K562 (cell line): ENCODE results near the gene NDUFB10. TPM values are rescaled to one million over a fixed set of nuclear protein-coding genes. Genes with fewer than 3 reads are reported as not detected.

Source experiments
- ATAC-seq: fragments of 200-7000 bp; cut with Tn5 transposase; 3 replicates; pipeline ENCODE4 v1.9.1; 2020; ENCODE audit warnings: moderate library complexity
- BruUV-seq: library from RNA; stranded (reverse); fragments of 400-500 nt; replicated peaks from 2 replicates; lab custom pipeline; 2021; lab: Mats Ljungman, UMichigan
- CTCF ChIA-PET: fragments of 300-600 bp; formaldehyde crosslinking; extraction: SDS; loops from one replicate; lab custom pipeline; 2021; ENCODE audit warnings: low intra/inter-chr PET ratio; lab: Yijun Ruan, JAX
- POLR2A ChIA-PET: fragments of 300-600, 350-650 bp; sonication (Branson Sonifier 250); formaldehyde crosslinking; extraction: SDS; loops from one replicate; lab custom pipeline; 2021; ENCODE audit warnings: antibody characterized with exemption, inconsistent platforms; lab: Yijun Ruan, JAX
- DNase-seq, 4 experiments: peaks; one replicate each; pipeline versions ENCODE4 v3.0.0 to v3.0.0-alpha.2; 2011 to 2018; ENCODE audit warnings: low spot score in 3 of 4, mixed read lengths in 3 of 4; ENCODE audit errors: extremely low read depth in 1 of 4
- FAIRE-seq: peaks from 2 replicates; lab custom pipeline; 2011; peaks lifted over from hg19 to GRCh38; lab: Jason Lieb, UNC
- H2AFZ ChIP-seq: 2 replicates; pipeline ENCODE4 v1.6.0; 2011; ENCODE audit warnings: low read depth, low read length, control low read depth, inconsistent platforms
- H3K27ac ChIP-seq: fragments of 200-600 bp; 3 replicates; pipeline ENCODE4 v1.8.0; 2011; ENCODE audit warnings: low read depth, mild to moderate bottlenecking, control low read depth, inconsistent platforms, low read length, moderate library complexity, mixed read lengths; ENCODE audit errors: extremely low read depth
- H3K27me3 ChIP-seq, 2 experiments: fragments of 300-600 bp in 1 of 2; 2 replicates in 1 of 2; 3 replicates in 1 of 2; pipeline versions ENCODE4 v1.6.0 to v1.8.0; 2011; ENCODE audit warnings: inconsistent platforms in 2 of 2, low read length in 2 of 2, mild to moderate bottlenecking in 1 of 2, mixed read lengths in 1 of 2, moderate library complexity in 1 of 2; ENCODE audit not compliant: control insufficient read depth in 2 of 2, insufficient read depth in 2 of 2
- H3K36me3 ChIP-seq: fragments of 300-600 bp; 3 replicates; pipeline ENCODE4 v1.8.0; 2011; ENCODE audit warnings: mild to moderate bottlenecking, low read length, inconsistent platforms; ENCODE audit not compliant: control insufficient read depth, insufficient read depth
- H3K4me1 ChIP-seq, 2 experiments: fragments of 200-600 bp in 1 of 2; replicated peaks in 1 of 2; 2 replicates in 1 of 2; 3 replicates in 1 of 2; pipeline versions ENCODE4 v1.5.1 to v1.8.0; 2011; ENCODE audit warnings: inconsistent platforms in 2 of 2, low read length in 2 of 2, mild to moderate bottlenecking in 1 of 2, mixed read lengths in 1 of 2, moderate library complexity in 1 of 2; ENCODE audit not compliant: control insufficient read depth in 2 of 2, insufficient read depth in 2 of 2
- H3K4me2 ChIP-seq: 2 replicates; pipeline ENCODE4 v1.6.1; 2011; ENCODE audit warnings: low read length, control low read depth, inconsistent platforms, mixed read lengths; ENCODE audit not compliant: insufficient read depth
- H3K4me3 ChIP-seq: fragments of 200-600 bp; sonication (generic), shearing (Covaris generic); 2 replicates; pipeline ENCODE4 v1.5.1; 2016; ENCODE audit warnings: control low read depth, inconsistent platforms
- H3K79me2 ChIP-seq: fragments of 200-600 bp; 3 replicates; pipeline ENCODE4 v1.8.0; 2011; ENCODE audit warnings: low read length, inconsistent platforms; ENCODE audit not compliant: control insufficient read depth, insufficient read depth
- H3K9ac ChIP-seq, 2 experiments: 2 replicates each; pipeline versions ENCODE4 v1.6.0 to v1.6.1; 2011; ENCODE audit warnings: low read depth in 2 of 2, low read length in 2 of 2, control low read depth in 1 of 2, inconsistent platforms in 1 of 2, mild to moderate bottlenecking in 1 of 2, mixed read lengths in 1 of 2; ENCODE audit not compliant: insufficient read depth in 1 of 2
- H3K9me1 ChIP-seq: one replicate; pipeline ENCODE4 v1.6.0; 2011; ENCODE audit warnings: inconsistent platforms, mild to moderate bottlenecking, low read length, moderate library complexity; ENCODE audit not compliant: control insufficient read depth, insufficient read depth
- H3K9me3 ChIP-seq: replicated peaks from 2 replicates; pipeline ENCODE4 v1.5.1; 2011; ENCODE audit warnings: low read depth, low read length, inconsistent platforms; ENCODE audit not compliant: control insufficient read depth, insufficient read depth
- H4K20me1 ChIP-seq: replicated peaks from 2 replicates; pipeline ENCODE4 v1.6.1; 2011; ENCODE audit warnings: low read length, inconsistent platforms, mixed read lengths; ENCODE audit not compliant: control insufficient read depth, insufficient read depth
- POLR3G ChIP-seq: IDR thresholded peaks from 2 replicates; pipeline ENCODE4 v1.6.1; 2011; ENCODE audit not compliant: insufficient read length, insufficient replicate concordance; ENCODE audit errors: extremely low read depth
- SMARCA5 ChIP-seq: fragments of 450-650 bp; IDR thresholded peaks from 2 replicates; pipeline ENCODE4 v1.6.1; 2016
- TCFL5 ChIP-seq: fragments of 250-450 bp; sonication (Bioruptor Pico); conservative IDR thresholded peaks from 2 replicates; pipeline ENCODE4 v1.6.1; 2021; ENCODE audit warnings: mild to moderate bottlenecking, moderate library complexity, matching md5 sums
- ZNF121 ChIP-seq: sonication (generic); formaldehyde crosslinking; conservative IDR thresholded peaks from 2 replicates; pipeline ENCODE4 v1.8.0; 2022; ENCODE audit warnings: missing genetic modification reagents
- ZNF444 ChIP-seq: fragments of 250-450 bp; sonication (Bioruptor Pico); IDR thresholded peaks from 2 replicates; pipeline ENCODE4 v1.4.0; 2020; ENCODE audit warnings: mild to moderate bottlenecking, moderate library complexity
- WGBS: fragments of 100-300 bp; shearing (Covaris generic); methylation state at CpG from one replicate; pipeline ENCODE4 v1.1.6; 2016; ENCODE audit warnings: low coverage, mixed read lengths; ENCODE audit not compliant: insufficient coverage; ENCODE audit errors: missing lambda C conversion rate; 5-methylcytosine and 5-hydroxymethylcytosine counted together
- in situ Hi-C: fragments of 300-500 bp; cut with MboI; formaldehyde crosslinking; loops from 4 replicates; pipeline ENCODE4 v1.15.0; 2018; ENCODE audit warnings: inconsistent platforms, mixed read lengths
- intact Hi-C: fragments of 100-400 bp; cut with micrococcal nuclease; formaldehyde crosslinking; loops from 2 replicates; pipeline ENCODE4 v1.14.2; 2022
- polyA plus RNA-seq, 8 experiments: library from polyadenylated mRNA; depleted of rRNA in 4 of 8; stranded (reverse) in 5 of 8; unstranded in 3 of 8; fragments of >200 nt; fragmentation: Nextera tagmentation in 2 of 8; fragmentation: Illumina TruSeq in 1 of 8; extraction: Ambion mirVana in 2 of 8; extraction: Trizol in 1 of 8; gene quantifications; 2 replicates each; pipeline versions ENCODE4 v1.2.1 to v1.2.3, GENCODE V29; 2011 to 2014; ENCODE audit warnings: inconsistent platforms in 1 of 8, missing spikeins in 1 of 8
- total RNA-seq, 7 experiments: library from RNA; depleted of rRNA in 6 of 7; stranded (reverse); fragments of >200 nt in 6 of 7; fragmentation: Illumina TruSeq in 2 of 7; extraction: Trizol in 2 of 7; gene quantifications; 2 replicates each; pipeline versions ENCODE4 v1.2.1 to v1.2.3, GENCODE V29; 2011 to 2021; ENCODE audit warnings: low replicate concordance in 1 of 7
- TF ChIP-seq, protein P1 (sequence below): sonication (generic); formaldehyde crosslinking; IDR thresholded peaks from 2 replicates; pipeline ENCODE4 v1.8.0; 2022; ENCODE audit warnings: mild to moderate bottlenecking, missing genetic modification reagents
- TF ChIP-seq, protein P2 (sequence below), 2 experiments: fragments of 150-350 bp in 1 of 2; IDR thresholded peaks; 2 replicates each; pipeline ENCODE4 v1.6.1; 2012 to 2016; ENCODE audit warnings: low read depth in 2 of 2, low read length in 2 of 2, mild to moderate bottlenecking in 1 of 2, moderate library complexity in 1 of 2
- TF ChIP-seq, protein P3 (sequence below): sonication (generic); formaldehyde crosslinking; IDR thresholded peaks from 2 replicates; pipeline ENCODE4 v1.8.0; 2022; ENCODE audit warnings: mild to moderate bottlenecking, missing genetic modification reagents, borderline replicate concordance
- TF ChIP-seq, protein P4 (sequence below): fragments of 250-450 bp; sonication (Bioruptor Pico); IDR thresholded peaks from 2 replicates; pipeline ENCODE4 v1.9.0; 2021; ENCODE audit warnings: mild to moderate bottlenecking

NDUFB10 gene
- total and polyA plus RNA-seq, 9 of the 15 experiments (the other 6 are each of a cell fraction or from before 2014, with no cell fraction given), result 69.3 to 527 (median 161) TPM

DNA sequence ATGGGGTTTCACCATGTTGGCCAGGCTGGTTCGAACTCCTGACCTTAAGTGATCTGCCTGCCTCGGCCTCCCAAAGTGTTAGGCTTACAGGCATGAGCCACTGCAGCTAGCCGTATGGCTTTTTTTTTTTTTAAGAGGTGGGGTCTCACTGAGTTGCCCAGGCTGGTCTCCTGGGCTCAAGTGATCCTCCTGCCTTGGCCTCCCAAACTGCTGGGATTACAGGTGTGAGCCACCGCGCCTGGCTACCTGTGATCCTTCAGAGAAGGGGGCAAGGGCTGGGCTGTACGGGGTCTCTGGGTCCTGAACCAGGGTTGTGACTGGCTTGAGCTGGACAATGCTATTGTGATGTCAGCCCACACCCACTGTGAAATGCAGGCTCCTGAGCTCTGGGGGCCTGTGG lies 7.1 kb downstream of the NDUFB10 start, which contains the start of gene RNF151:
TSS of gene RNF151 (plus strand) at position 397 of the 400 bp plus-strand sequence. CDS start 26 bp downstream, outside the sequence.
- in situ Hi-C loops, result no loop called here
- TF ChIP-seq ZNF444 (CRISPR knock-in tag) (no peak), TCFL5 (CRISPR knock-in tag) (no peak), SMARCA5 (no peak), POLR3G (no peak), ZNF121 (peak; percentile 93)
- TF ChIP-seq, protein P1, sequence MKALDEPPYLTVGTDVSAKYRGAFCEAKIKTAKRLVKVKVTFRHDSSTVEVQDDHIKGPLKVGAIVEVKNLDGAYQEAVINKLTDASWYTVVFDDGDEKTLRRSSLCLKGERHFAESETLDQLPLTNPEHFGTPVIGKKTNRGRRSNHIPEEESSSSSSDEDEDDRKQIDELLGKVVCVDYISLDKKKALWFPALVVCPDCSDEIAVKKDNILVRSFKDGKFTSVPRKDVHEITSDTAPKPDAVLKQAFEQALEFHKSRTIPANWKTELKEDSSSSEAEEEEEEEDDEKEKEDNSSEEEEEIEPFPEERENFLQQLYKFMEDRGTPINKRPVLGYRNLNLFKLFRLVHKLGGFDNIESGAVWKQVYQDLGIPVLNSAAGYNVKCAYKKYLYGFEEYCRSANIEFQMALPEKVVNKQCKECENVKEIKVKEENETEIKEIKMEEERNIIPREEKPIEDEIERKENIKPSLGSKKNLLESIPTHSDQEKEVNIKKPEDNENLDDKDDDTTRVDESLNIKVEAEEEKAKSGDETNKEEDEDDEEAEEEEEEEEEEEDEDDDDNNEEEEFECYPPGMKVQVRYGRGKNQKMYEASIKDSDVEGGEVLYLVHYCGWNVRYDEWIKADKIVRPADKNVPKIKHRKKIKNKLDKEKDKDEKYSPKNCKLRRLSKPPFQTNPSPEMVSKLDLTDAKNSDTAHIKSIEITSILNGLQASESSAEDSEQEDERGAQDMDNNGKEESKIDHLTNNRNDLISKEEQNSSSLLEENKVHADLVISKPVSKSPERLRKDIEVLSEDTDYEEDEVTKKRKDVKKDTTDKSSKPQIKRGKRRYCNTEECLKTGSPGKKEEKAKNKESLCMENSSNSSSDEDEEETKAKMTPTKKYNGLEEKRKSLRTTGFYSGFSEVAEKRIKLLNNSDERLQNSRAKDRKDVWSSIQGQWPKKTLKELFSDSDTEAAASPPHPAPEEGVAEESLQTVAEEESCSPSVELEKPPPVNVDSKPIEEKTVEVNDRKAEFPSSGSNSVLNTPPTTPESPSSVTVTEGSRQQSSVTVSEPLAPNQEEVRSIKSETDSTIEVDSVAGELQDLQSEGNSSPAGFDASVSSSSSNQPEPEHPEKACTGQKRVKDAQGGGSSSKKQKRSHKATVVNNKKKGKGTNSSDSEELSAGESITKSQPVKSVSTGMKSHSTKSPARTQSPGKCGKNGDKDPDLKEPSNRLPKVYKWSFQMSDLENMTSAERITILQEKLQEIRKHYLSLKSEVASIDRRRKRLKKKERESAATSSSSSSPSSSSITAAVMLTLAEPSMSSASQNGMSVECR (CRISPR knock-in tag), result no peak
- TF ChIP-seq, protein P2, sequence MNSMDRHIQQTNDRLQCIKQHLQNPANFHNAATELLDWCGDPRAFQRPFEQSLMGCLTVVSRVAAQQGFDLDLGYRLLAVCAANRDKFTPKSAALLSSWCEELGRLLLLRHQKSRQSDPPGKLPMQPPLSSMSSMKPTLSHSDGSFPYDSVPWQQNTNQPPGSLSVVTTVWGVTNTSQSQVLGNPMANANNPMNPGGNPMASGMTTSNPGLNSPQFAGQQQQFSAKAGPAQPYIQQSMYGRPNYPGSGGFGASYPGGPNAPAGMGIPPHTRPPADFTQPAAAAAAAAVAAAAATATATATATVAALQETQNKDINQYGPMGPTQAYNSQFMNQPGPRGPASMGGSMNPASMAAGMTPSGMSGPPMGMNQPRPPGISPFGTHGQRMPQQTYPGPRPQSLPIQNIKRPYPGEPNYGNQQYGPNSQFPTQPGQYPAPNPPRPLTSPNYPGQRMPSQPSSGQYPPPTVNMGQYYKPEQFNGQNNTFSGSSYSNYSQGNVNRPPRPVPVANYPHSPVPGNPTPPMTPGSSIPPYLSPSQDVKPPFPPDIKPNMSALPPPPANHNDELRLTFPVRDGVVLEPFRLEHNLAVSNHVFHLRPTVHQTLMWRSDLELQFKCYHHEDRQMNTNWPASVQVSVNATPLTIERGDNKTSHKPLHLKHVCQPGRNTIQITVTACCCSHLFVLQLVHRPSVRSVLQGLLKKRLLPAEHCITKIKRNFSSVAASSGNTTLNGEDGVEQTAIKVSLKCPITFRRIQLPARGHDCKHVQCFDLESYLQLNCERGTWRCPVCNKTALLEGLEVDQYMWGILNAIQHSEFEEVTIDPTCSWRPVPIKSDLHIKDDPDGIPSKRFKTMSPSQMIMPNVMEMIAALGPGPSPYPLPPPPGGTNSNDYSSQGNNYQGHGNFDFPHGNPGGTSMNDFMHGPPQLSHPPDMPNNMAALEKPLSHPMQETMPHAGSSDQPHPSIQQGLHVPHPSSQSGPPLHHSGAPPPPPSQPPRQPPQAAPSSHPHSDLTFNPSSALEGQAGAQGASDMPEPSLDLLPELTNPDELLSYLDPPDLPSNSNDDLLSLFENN (IDR thresholded peaks at IDR 0.05; ENCODE audit: low read depth in 2 of 2, low read length in 2 of 2), result no peak
- TF ChIP-seq, protein P3, sequence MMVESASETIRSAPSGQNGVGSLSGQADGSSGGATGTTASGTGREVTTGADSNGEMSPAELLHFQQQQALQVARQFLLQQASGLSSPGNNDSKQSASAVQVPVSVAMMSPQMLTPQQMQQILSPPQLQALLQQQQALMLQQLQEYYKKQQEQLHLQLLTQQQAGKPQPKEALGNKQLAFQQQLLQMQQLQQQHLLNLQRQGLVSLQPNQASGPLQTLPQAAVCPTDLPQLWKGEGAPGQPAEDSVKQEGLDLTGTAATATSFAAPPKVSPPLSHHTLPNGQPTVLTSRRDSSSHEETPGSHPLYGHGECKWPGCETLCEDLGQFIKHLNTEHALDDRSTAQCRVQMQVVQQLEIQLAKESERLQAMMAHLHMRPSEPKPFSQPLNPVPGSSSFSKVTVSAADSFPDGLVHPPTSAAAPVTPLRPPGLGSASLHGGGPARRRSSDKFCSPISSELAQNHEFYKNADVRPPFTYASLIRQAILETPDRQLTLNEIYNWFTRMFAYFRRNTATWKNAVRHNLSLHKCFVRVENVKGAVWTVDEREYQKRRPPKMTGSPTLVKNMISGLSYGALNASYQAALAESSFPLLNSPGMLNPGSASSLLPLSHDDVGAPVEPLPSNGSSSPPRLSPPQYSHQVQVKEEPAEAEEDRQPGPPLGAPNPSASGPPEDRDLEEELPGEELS (CRISPR knock-in tag), result no peak
- TF ChIP-seq, protein P4, sequence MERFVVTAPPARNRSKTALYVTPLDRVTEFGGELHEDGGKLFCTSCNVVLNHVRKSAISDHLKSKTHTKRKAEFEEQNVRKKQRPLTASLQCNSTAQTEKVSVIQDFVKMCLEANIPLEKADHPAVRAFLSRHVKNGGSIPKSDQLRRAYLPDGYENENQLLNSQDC (CRISPR knock-in tag), result no peak
- TF ChIP-seq, all 486 proteins: peak for 1
- peaks cover 27% of the 10 kb centered on the region for H3K36me3 ChIP-seq
- H3K27ac ChIP-seq, result peak within 1 kb of the TSS; percentile 85
- FAIRE-seq (no peak), DNase-seq (no peak), ATAC-seq (no peak)
- H3K4me2 ChIP-seq, result peak within 1 kb of the TSS; percentile 86
- 86% methylated on average over 5 of the region's 6 CpGs for WGBS
- H3K27me3 ChIP-seq, result no peaks in the 10 kb centered on the region
- BruUV-seq, result no TSS peak
- H3K9ac ChIP-seq, result peak within 1 kb of the TSS; percentile 94 to 100
- H3K9me1 ChIP-seq, result peaks cover 3% of the 10 kb centered on the region
- peaks cover 25% of the 10 kb centered on the region for H4K20me1 ChIP-seq
- intact Hi-C loops, result no loop called here
- H3K4me1 ChIP-seq, result peaks cover 5 to 51% of the 10 kb centered on the region in 2 experiments; a peak in 4 of 5 replicates
- POLR2A ChIA-PET, result interaction anchor here (0.6 to 3.9 kb wide), 9 partner anchors 9 to 1006 kb away, joined by 3 to 103 read pairs (median 5); partner anchors contain the start of genes GFER, NME3, NOXO1 and SYNGR3
- H2AFZ ChIP-seq, result no peak within 1 kb of the TSS
- H3K9me3 ChIP-seq, result no peaks in the 10 kb centered on the region
- CTCF ChIA-PET, result no interaction called here
- H3K79me2 ChIP-seq, result peaks cover 62% of the 10 kb centered on the region
- H3K4me3 ChIP-seq, result peak within 1 kb of the TSS; percentile 89
